ENCODE results near the gene ABCG4.
"Not testable (repeated sequence)": the region's sequence is repeated elsewhere in the genome, so short reads cannot be mapped to it uniquely, and the experiment has no call there.

ABCG4 gene

GRCh38 chr11:119187123-119187892 is 38.5 kb downstream of the ABCG4 start:
- no peak for DNase-seq

GRCh38 chr11:119188067-119188466 is 39.2 kb downstream of the ABCG4 start:
- DNase-seq: no peak

GRCh38 chr11:119188887-119189286 is 40.0 kb downstream of the ABCG4 start:
- no peak for DNase-seq

- DNase-seq: no peak
These were observed 40.5 kb downstream of the ABCG4 start for GRCh38 chr11:119189393-119189792.

- no peak for DNase-seq
These were observed 41.7 kb downstream of the ABCG4 start for GRCh38 chr11:119190531-119190930.

- DNase-seq: not testable (repeated sequence)
These were observed 42.4 kb downstream of the ABCG4 start for GRCh38 chr11:119191265-119191664.

GRCh38 chr11:119192111-119192510 is 43.3 kb downstream of the ABCG4 start:
- no peak for DNase-seq

- DNase-seq: no peak
These were observed 44.1 kb downstream of the ABCG4 start for GRCh38 chr11:119193001-119193400.

- no peak for DNase-seq
These were observed 44.8 kb downstream of the ABCG4 start for GRCh38 chr11:119193626-119194025.

GRCh38 chr11:119194811-119195440 is 46.1 kb downstream of the ABCG4 start:
- no peak for DNase-seq

- peak; percentile 87 for DNase-seq
These were observed 46.8 kb downstream of the ABCG4 start for GRCh38 chr11:119195680-119196079.

GRCh38 chr11:119196833-119197483 is 48.1 kb downstream of the ABCG4 start:
- peak; percentile 70 for DNase-seq

- DNase-seq: no peak
These were observed 50.1 kb downstream of the ABCG4 start for GRCh38 chr11:119198925-119199324.

- DNase-seq: not testable (repeated sequence)
These were observed 52.4 kb downstream of the ABCG4 start for GRCh38 chr11:119201236-119201635.

GRCh38 chr11:119202554-119202953 is 53.7 kb downstream of the ABCG4 start:
- no peak for DNase-seq

- DNase-seq: no peak
These were observed 55.2 kb downstream of the ABCG4 start for GRCh38 chr11:119204066-119204465.

- no peak for DNase-seq
These were observed 56.2 kb downstream of the ABCG4 start for GRCh38 chr11:119205080-119205479.

GRCh38 chr11:119205574-119206510 is 57.0 kb downstream of the ABCG4 start, which contains the start of gene CBL:
TSS of gene CBL (plus strand) at chr11:119206339. CDS start at chr11:119206418, 79 bp downstream.
- DNase-seq: peak; percentile 73

- DNase-seq: no peak
These were observed 57.9 kb downstream of the ABCG4 start for GRCh38 chr11:119206511-119207414.

GRCh38 chr11:119207415-119207960 is 58.6 kb downstream of the ABCG4 start:
- no peak for DNase-seq

GRCh38 chr11:119209186-119209585 is 60.3 kb downstream of the ABCG4 start:
- DNase-seq: no peak
